ENCODE data around the gene SND1.

The SND1 gene

GRCh38 chr7:127766831-127767459, 115.0 kb downstream of the SND1 start:
- Histone ChIP-seq H3K36me3 (replicated peaks) (no peaks in the 10 kb centered on the region), H3K27ac (no peak overlapping the region), H3K27me3 (replicated peaks) (no peaks in the 10 kb centered on the region), H3K4me3 (ENCODE audit: low read depth, low read length) (no peak overlapping the region)
- DNase-seq: no peak
- in situ Hi-C loops (cut with HindIII; ENCODE audit: low pct_ligation_motif_present, low sequenced_read_pairs): no loop called here
- TF ChIP-seq, protein P1, sequence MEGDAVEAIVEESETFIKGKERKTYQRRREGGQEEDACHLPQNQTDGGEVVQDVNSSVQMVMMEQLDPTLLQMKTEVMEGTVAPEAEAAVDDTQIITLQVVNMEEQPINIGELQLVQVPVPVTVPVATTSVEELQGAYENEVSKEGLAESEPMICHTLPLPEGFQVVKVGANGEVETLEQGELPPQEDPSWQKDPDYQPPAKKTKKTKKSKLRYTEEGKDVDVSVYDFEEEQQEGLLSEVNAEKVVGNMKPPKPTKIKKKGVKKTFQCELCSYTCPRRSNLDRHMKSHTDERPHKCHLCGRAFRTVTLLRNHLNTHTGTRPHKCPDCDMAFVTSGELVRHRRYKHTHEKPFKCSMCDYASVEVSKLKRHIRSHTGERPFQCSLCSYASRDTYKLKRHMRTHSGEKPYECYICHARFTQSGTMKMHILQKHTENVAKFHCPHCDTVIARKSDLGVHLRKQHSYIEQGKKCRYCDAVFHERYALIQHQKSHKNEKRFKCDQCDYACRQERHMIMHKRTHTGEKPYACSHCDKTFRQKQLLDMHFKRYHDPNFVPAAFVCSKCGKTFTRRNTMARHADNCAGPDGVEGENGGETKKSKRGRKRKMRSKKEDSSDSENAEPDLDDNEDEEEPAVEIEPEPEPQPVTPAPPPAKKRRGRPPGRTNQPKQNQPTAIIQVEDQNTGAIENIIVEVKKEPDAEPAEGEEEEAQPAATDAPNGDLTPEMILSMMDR (IDR thresholded peaks at IDR 0.05; ENCODE audit: low read depth, low read length, missing control alignments): no peak

DNA sequence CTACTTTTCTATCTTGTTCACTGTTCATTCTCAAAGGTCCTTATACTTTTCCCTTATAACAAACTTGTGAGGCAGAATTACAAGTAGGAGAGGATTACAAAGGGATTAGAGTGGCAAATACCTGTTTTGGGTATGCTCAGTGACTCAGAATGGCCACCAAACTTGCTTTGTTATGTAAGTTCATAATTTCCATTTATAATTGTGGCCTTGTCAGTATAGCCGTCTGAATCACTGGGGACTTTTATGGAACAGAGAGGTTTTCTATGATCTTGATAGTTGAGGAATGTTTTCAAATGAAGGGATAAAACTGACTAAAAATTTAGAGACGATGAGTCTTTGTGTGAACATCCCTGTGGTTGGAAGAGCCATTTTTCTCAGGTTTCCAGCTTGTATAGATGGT, 116.2 kb downstream of the SND1 start:
- Histone ChIP-seq H3K27me3 (replicated peaks) (no peaks in the 10 kb centered on the region), H3K36me3 (replicated peaks) (no peaks in the 10 kb centered on the region), H3K4me3 (ENCODE audit: low read depth, low read length) (no peak overlapping the region), H3K27ac (no peak overlapping the region)
- in situ Hi-C loops (cut with HindIII; ENCODE audit: low pct_ligation_motif_present, low sequenced_read_pairs): no loop called here
- TF ChIP-seq, protein P1 (IDR thresholded peaks at IDR 0.05; ENCODE audit: low read depth, low read length, missing control alignments): no peak
- DNase-seq: no peak

DNA sequence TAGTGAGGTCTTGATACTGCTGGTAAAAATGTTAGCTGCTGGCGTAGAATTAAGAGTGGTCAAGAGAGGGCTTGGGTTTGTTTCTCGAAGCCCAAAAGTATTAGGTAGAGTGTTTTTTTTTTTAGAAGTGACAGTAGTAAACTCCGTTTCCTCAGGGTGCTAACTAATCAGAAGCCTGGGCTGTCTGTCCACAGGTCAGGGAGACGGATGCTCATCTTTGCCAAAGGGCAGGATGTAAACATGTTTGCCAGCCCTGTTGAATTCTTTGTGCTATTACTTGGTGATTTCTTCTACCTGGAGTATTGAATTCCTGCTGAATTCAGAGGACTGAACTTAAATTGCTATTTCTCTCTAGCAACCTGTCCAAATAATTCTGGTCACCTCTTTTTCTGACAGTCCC, 117.1 kb downstream of the SND1 start:
- no peaks in the 10 kb centered on the region for H3K36me3 ChIP-seq (replicated peaks)
- no peak for DNase-seq
- in situ Hi-C loops (cut with HindIII; ENCODE audit: low pct_ligation_motif_present, low sequenced_read_pairs): no loop called here
- H3K27me3 ChIP-seq (replicated peaks): no peaks in the 10 kb centered on the region
- H3K27ac ChIP-seq: no peak overlapping the region
- H3K4me3 ChIP-seq (ENCODE audit: low read depth, low read length): no peak overlapping the region
- TF ChIP-seq, protein P1 (IDR thresholded peaks at IDR 0.05; ENCODE audit: low read depth, low read length, missing control alignments): no peak

DNA sequence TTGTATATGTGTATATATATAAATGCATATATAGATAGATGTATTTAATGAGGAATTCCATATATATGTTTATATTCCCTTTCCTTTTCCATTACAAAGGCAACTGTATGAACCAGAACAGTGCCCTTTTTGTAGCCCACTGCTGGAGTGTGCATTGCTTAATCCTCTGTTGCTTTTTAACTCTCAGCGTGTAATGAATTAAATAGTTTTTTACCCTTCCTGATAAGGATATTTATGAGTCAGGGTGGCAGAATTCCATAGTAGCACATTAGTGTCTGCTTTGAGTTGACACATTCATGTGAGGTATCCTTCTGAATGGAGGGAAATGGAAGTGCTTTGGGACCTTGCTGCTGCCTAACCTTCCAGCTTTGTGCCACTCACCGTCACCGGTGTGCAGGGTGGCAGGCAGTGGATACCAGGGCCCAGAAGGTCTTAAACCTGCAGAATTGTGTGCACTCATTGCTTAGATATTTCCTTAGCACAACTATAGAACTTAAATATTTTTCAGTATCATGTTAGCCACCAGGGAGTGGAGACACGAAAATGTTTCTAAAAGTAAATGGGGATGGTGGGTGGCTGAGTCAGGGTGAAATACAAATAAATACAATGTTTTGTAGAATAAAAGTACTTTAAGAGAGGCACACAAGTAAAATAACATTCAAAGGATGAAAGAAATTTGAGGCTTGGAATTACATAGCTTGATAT, 117.9 kb downstream of the SND1 start:
- Histone ChIP-seq H3K4me3 (ENCODE audit: low read depth, low read length) (no peak overlapping the region), H3K27ac (peak overlapping the region; percentile 18), H3K36me3 (replicated peaks) (no peaks in the 10 kb centered on the region), H3K27me3 (replicated peaks) (no peaks in the 10 kb centered on the region)
- peak; percentile 24 for DNase-seq
- TF ChIP-seq, protein P1 (IDR thresholded peaks at IDR 0.05; ENCODE audit: low read depth, low read length, missing control alignments): no peak
- in situ Hi-C loops (cut with HindIII; ENCODE audit: low pct_ligation_motif_present, low sequenced_read_pairs): no loop called here

DNA sequence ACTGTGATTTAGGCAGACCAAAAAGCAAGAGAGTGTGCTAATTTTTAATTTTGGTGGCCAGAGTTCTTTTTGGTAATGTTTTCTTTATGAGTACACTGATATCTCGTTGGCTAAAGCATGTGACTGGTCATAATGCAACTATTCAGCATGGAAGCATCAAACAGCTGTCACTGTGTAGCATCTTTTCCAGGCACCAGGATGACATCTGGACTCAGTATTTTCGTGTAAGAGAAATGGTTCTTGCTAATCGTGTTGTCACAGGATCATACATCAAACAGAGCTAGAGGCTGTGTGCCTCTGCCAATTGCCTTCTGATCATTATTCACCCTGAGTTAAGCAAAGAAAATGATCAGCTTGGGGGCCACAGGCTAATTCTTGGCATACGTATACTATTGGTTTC, 118.9 kb downstream of the SND1 start:
- Histone ChIP-seq H3K27me3 (replicated peaks) (no peaks in the 10 kb centered on the region), H3K36me3 (replicated peaks) (no peaks in the 10 kb centered on the region), H3K4me3 (ENCODE audit: low read depth, low read length) (no peak overlapping the region), H3K27ac (no peak overlapping the region)
- TF ChIP-seq, protein P1 (IDR thresholded peaks at IDR 0.05; ENCODE audit: low read depth, low read length, missing control alignments): no peak
- in situ Hi-C loops (cut with HindIII; ENCODE audit: low pct_ligation_motif_present, low sequenced_read_pairs): no loop called here
- DNase-seq: peak; percentile 50
